NCI-H1048 (cell line): Measurements from ENCODE around the gene TSTD1.
"Not testable (repeated sequence)": the region's sequence is repeated elsewhere in the genome, so short reads cannot be mapped to it uniquely, and the experiment has no call there.

Experiments used
- DNase-seq: peaks from one replicate; lab custom pipeline; 2025; lab: John Stamatoyannopoulos, UW

Gene TSTD1

DNA sequence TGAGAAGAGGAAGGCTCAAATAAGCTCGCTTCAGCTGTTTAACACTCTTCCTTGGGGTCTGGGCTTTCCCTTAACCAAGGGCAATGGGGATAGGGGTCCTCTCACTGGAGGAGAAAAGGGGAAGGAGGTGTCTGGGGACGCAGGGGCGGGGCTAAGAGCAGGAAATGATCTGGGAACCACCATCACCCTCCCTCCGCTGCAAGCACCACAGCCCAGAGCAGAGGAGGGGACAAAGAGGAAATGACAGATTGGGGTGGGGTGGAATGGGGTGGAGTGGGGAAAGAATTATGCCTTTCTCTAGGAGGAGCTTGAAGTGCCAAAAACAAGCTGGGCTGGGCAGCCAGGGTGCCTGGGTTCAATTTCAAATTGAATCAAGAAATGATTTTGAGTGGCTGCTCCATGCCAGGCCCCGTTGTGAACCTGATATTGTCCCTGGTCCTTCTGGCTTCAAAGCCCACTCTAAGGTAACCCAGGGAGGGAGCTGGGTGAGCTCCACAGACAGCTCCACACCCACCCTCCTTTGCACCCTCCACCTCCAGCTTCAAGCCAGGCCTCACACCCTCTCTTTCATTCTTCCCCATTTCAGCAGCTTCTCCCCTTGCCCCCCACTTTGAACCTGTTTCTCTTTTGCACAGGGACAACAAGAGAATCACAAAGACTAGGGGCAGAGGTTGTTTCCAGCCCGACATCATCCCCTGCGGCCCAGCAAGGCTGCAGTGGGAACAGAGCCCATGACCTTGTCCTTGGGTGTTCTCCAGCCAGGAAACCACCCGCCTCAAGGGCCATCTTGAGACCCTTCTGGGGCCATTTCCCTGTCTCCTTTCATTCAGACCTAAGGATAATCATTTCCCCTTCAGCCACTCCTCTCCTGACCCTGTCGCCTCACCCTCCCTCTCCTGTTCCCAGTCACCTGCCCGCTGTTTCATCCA, 29.8 kb upstream of the TSTD1 start:
- DNase-seq: no peak

DNA sequence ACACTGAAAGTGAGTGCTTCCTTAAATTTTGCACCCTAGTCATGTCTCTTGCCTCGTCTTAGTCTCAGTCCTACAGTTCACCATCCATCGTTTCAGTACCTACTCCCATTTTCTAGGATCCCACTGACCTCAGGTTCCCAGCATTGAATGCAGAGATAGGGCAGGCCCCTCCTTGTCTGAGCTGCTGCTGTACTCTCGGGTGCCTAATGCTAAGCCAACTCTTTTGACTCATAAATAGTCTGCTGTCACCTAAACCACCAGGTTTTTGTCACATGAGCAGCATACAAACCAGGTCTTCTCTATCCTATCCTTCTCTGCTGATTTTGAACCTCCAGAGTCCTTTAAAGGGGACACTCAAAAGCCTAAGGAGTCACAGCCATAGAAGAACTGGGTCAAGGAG, 27.9 kb upstream of the TSTD1 start:
- DNase-seq: no peak

DNA sequence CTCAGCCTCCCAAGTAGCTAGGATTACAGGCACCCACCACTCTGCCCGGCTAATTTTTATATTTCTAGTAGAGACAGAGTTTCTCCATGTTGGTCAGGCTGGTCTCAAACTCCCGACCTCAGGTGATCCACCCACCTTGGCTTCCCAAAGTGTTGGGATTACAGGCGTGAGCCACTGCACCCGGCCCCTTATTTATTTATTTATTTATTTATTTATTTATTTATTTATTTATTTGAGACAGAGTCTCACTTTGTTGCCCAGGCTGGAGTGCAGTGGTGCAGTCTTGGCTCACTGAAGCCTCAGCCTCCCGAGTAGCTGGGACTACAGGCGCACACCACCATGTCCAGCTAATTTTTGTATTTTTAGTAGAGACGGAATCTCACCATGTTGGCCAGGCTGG, 26.9 kb upstream of the TSTD1 start:
- DNase-seq: not testable (repeated sequence)

DNA sequence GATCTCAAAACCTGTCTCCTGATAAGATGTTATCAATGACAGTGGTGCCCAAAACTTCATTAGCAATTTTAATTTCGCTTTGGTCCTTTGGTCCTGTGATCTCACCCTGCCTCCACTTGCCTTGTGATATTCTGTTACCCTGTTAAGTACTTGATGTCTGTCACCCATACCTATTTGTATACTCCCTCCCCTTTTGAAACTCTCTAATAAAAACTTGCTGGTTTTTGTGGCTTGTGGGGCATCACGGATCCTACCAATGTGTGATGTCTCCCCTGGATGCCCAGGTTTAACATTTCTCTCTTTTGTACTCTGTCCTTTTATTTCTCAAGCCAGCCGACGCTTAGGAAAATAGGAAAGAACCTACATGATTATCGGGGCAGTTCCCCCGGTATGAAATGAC, 25.2 kb upstream of the TSTD1 start:
- DNase-seq: not testable (repeated sequence)

- no peak for DNase-seq
Measured at GRCh38 chr1:161061419-161061818, 22.7 kb upstream of the TSTD1 start.

DNA sequence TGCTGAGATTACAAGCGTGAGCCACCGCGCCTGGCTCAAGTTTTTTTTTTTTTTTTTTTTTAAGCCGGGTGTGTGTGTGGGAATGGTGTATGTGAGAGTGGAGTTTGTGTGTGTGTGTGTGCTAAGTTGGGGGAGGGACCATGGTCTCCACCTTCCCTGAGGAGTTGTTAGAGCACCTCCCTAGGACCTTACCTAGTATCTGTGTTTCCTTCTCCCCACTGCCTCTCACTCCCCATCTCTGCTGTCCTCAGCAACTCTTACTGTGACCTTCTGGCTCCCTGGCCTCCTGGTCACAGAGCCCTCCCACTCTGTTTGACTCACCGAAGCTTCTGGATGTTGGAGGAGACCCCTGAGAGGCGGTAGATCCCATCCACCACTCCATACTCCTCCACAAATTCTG, 20.5 kb upstream of the TSTD1 start:
- DNase-seq: no peak

DNA sequence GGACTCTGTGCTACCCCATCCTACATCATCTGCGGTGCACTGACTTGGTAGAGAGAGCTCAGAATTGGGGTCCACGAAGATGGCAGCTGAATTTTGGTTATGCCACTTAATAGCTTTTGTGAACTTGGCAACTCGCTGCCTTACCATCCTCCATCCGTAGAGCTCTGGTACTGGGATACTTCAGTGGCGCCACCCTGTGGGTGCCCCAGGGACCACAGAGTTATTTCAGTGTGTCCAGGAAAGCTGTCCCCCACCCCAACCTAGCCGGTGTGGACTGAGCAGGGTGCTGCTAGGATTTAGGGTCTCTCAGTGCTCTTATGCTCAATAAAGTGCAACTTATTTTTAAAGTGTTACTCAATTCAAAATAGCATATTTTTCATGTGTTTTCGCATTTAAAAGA, 16.0 kb upstream of the TSTD1 start:
- no peak for DNase-seq

DNA sequence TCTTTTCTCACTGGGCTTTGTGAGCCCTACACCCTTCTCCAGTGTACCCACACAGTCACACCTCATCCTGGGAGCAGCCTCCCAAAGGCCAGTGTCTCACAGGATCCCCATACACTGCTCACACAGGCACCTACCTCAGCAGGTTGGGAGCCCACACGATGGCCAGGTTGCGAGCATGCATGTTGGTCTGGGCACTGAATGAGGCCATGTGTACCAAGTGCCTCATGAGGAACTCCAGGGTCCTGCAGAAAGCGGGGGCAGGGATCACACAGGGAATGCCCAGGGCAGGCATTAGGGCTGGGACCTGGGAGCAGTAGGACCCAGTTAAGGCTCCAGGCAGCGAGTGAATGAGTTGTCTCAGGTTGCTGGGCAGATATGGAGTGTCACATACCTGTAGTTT, 15.5 kb upstream of the TSTD1 start:
- DNase-seq: no peak

GRCh38 chr1:161052899-161053298, 14.1 kb upstream of the TSTD1 start:
- no peak for DNase-seq

DNA sequence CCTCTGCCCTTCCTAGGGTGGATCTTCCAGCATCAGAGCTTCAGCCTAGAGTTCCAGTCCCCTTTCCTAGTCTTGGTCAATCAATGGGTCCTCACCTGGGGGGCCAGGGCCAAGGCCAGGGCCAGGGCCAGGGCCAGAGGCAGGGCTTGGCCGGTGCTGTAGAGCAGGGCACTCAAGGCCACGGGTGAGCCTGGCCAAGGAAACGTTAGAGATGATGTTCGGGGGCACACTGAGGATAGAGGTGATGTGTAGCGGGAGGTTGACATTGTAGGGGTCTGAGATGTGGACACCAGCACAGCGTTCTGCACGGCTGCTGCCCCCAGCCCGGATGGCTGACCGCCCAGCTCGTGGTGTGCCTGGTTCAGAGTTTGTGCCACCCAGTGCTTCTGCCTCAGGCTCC, 12.5 kb upstream of the TSTD1 start:
- no peak for DNase-seq

- DNase-seq: no peak
Measured at GRCh38 chr1:161048949-161049722, 10.4 kb upstream of the TSTD1 start.

- DNase-seq: no peak
Measured at GRCh38 chr1:161047436-161048420, 9.0 kb upstream of the TSTD1 start.

- no peak for DNase-seq
Measured at GRCh38 chr1:161046605-161047228, 8.0 kb upstream of the TSTD1 start.

- peak; percentile 96 for DNase-seq
Measured at GRCh38 chr1:161045736-161046604, 7.2 kb upstream of the TSTD1 start, which contains the start of gene USF1. Gene USF1 (minus strand): TSS chr1:161045977. CDS start chr1:161043275, 2,702 bp downstream.

DNA sequence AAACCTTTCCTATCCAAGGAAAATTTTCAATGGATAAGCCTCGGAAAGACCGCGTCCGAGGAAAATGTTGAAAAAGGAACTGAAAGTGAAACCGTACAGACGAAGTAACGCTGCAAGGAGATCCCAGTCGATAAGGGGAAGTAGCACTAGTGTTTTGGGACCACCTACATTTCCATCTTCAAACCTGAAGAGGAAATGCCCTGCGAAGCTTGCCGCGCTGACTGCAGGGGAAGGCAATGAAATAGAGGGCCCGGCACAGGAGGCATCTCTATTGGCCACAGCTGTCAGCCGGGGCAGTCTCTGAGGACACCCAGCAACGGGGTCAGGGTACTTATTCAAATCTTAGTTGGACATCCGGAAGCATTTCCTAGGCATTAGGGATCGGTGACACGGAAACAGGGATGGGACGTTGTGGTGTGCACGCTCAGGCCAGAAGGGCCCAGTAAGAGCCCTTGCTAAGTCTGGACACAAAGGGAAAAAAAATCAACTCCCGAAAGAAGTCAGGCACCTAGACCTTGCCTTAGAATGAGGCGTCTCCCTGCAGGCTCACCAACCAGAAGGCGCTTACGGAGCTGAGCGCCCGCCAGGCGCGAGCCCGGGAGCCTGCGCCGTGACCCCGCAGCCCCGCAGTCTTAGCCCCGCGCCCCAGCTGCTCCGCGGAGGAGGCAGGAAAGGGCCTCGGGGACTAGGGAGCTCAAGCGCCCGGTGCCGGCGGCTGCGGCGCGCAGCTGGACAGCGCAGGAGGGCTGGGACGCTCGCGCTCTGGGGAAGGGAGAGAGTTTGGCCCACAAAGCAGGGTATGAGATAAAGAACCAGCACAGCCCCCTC, 6.4 kb upstream of the TSTD1 start:
- DNase-seq: no peak

- DNase-seq: no peak
Measured at GRCh38 chr1:161044535-161044907, 5.8 kb upstream of the TSTD1 start.

DNA sequence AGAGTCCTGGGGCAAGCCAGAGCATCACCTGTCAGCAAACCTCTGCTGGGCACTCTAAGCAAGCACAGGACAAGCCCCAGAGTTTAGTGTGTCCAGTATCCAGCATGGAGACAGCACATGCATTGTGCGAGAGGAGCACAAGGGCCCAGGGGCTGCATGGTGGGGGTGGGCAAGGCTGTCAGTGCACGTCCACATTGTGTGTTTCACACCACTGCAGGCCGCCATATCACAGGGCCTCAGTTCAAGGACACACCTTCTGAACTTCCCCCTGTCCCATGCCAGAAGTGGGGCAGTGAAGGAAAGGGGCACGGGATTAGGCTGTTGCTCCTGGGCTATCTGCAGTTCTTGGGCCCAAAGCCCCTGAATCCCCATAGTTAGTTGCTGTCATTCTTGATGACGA, 782 bp upstream of the TSTD1 start:
- no peak for DNase-seq

GRCh38 chr1:161039154-161039545, 386 bp upstream of the TSTD1 start:
- no peak for DNase-seq

DNA sequence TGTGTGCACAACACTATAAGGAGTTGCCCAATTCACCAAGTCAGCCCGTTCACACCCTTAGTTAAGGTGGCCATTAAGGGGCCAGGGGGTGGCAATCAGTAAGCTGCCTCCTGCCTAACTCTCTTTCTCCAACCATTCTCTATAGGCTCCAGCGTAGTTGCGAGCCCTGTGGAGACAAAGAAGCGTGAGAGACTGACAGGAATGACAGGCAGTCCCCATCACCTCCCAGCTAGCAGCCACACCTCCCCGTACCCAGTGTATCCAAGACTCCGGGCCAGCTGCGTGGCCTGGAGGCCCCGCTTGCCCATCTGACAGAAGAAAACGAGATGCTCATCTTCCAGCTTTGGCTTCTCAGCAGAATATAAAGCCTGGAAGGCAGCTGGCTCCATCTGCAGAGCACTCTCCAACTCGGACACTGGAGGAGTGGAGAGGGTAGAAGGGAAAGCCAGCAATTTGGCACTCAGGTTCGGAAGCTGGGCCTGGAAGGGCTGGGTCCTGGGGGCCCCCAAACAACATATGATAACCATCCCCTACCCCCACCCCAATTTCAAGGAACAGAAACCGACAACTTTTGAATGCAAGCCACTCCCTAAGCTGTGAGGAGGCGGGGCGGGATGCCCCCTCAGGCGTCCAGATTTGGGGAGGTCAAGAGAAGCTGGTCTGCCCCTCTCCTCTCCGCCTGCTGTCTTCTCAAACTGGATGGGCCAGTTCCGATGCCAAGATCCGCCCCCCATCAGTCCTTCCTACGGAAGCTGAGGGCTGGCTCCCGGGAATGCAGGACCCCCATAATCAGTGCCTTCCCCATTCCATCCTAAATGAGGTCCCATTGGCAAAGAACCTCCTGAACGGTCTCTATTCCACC, 872 bp downstream of the TSTD1 start:
- no peak for DNase-seq
